OCI-LY1 (cell line): ENCODE measurements around the gene NR4A1.

Experiments used
- H2AFZ ChIP-seq: fragments of 200-600 bp; sonication (generic), shearing (Covaris generic); 2 replicates; pipeline ENCODE4 v1.6.0; 2014; ENCODE audit warnings: antibody characterized with exemption, mild to moderate bottlenecking, low read length
- H3F3A ChIP-seq: fragments of 200-600 bp; sonication (generic), shearing (Covaris generic); 2 replicates; pipeline ENCODE4 v1.6.0; 2014; ENCODE audit warnings: mild to moderate bottlenecking, antibody characterized with exemption, low read length, moderate library complexity; ENCODE audit not compliant: insufficient read depth
- H3K27ac ChIP-seq: fragments of 200-600 bp; sonication (generic); 2 replicates; pipeline ENCODE4 v1.5.1; 2014; ENCODE audit warnings: low read length, mixed run types, mild to moderate bottlenecking, low read depth; ENCODE audit not compliant: poor library complexity, severe bottlenecking
- H3K27me3 ChIP-seq: fragments of 200-600 bp; sonication (generic); 2 replicates; pipeline ENCODE4 v1.6.0; 2014; ENCODE audit warnings: antibody characterized with exemption, mild to moderate bottlenecking, low read length, moderate library complexity; ENCODE audit not compliant: insufficient read depth
- H3K36me3 ChIP-seq: fragments of 200-600 bp; sonication (generic); 2 replicates; pipeline ENCODE4 v1.6.1; 2014; ENCODE audit warnings: mild to moderate bottlenecking, antibody characterized with exemption, low read length, moderate library complexity, mixed read lengths; ENCODE audit not compliant: insufficient read depth
- H3K4me1 ChIP-seq: fragments of 200-600 bp; sonication (generic); 2 replicates; pipeline ENCODE4 v1.5.1; 2014; ENCODE audit warnings: mild to moderate bottlenecking, low read length, moderate library complexity; ENCODE audit not compliant: insufficient read depth, severe bottlenecking
- H3K4me2 ChIP-seq: fragments of 200-600 bp; sonication (generic), shearing (Covaris generic); 2 replicates; pipeline ENCODE4 v1.6.1; 2014; ENCODE audit warnings: low read length
- H3K4me3 ChIP-seq: fragments of 200-600 bp; sonication (generic); 2 replicates; pipeline ENCODE4 v1.5.1; 2014; ENCODE audit warnings: low read length, low read depth, mild to moderate bottlenecking, mixed read lengths; ENCODE audit not compliant: poor library complexity, severe bottlenecking
- H3K79me2 ChIP-seq: fragments of 200-600 bp; shearing (Covaris generic); 2 replicates; pipeline ENCODE4 v1.6.1; 2016; ENCODE audit warnings: mixed run types, low read length, mixed read lengths; ENCODE audit not compliant: insufficient read depth
- H3K9ac ChIP-seq: fragments of 200-600 bp; sonication (generic), shearing (Covaris generic); 2 replicates; pipeline ENCODE4 v1.6.1; 2014; ENCODE audit warnings: mild to moderate bottlenecking, low read length, mixed read lengths
- H3K9me2 ChIP-seq: fragments of 200-600 bp; sonication (generic), shearing (Covaris generic); 2 replicates; pipeline ENCODE4 v1.6.1; 2014; ENCODE audit warnings: low read depth, mild to moderate bottlenecking, low read length, mixed read lengths
- H3K9me3 ChIP-seq: fragments of 200-600 bp; shearing (Covaris generic); 2 replicates; pipeline ENCODE4 v1.6.1; 2014; ENCODE audit warnings: low read length, mixed read lengths
- H4K20me1 ChIP-seq: fragments of 200-600 bp; sonication (generic), shearing (Covaris generic); 2 replicates; pipeline ENCODE4 v1.6.0; 2016; ENCODE audit warnings: mild to moderate bottlenecking, low read length; ENCODE audit not compliant: insufficient read depth
- EZH2 ChIP-seq: fragments of 200-600 bp; sonication (generic), shearing (Covaris generic); IDR thresholded peaks from 2 replicates; pipeline ENCODE4 v1.8.0; 2017; ENCODE audit warnings: borderline replicate concordance, mixed run types, mild to moderate bottlenecking, antibody characterized with exemption, low read length, moderate library complexity, mixed read lengths
- TF ChIP-seq, protein P1 (sequence below): fragments of 200-600 bp; sonication (generic), shearing (Covaris generic); IDR thresholded peaks from 2 replicates; pipeline ENCODE4 v1.5.1; 2017; ENCODE audit warnings: mild to moderate bottlenecking, antibody characterized with exemption, low read length, moderate library complexity, mixed read lengths

The NR4A1 gene

DNA sequence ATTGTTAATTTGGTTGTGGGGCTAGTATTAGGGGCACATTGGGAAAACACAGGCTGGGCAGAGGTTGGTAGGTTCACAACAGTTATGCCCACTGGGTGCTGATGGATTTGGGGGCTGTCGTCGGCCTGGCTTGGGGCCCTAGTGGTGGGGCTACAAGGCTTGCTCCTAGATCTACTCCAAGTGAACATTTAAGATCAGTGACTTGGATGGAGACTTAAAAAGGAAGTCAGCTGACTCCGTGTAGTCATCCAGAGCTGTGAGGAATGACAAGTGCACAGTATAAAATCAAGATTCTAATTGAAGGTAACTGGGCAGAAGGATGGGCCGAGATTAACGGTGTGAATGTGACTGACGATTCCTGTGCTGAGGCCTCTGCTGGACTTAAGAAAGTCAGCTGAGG, 12.8 kb upstream of the NR4A1 start:
- TF ChIP-seq, protein P1, sequence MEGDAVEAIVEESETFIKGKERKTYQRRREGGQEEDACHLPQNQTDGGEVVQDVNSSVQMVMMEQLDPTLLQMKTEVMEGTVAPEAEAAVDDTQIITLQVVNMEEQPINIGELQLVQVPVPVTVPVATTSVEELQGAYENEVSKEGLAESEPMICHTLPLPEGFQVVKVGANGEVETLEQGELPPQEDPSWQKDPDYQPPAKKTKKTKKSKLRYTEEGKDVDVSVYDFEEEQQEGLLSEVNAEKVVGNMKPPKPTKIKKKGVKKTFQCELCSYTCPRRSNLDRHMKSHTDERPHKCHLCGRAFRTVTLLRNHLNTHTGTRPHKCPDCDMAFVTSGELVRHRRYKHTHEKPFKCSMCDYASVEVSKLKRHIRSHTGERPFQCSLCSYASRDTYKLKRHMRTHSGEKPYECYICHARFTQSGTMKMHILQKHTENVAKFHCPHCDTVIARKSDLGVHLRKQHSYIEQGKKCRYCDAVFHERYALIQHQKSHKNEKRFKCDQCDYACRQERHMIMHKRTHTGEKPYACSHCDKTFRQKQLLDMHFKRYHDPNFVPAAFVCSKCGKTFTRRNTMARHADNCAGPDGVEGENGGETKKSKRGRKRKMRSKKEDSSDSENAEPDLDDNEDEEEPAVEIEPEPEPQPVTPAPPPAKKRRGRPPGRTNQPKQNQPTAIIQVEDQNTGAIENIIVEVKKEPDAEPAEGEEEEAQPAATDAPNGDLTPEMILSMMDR = no peak
- no peak for TF ChIP-seq EZH2
- Histone ChIP-seq H3K9me3 (no peaks in the 10 kb centered on the region), H3F3A (no peaks in the 10 kb centered on the region), H2AFZ (no peak overlapping the region), H3K4me3 (no peak overlapping the region), H3K4me2 (no peak overlapping the region), H3K27ac (no peak overlapping the region), H3K9me2 (no peaks in the 10 kb centered on the region), H3K9ac (no peak overlapping the region), H3K79me2 (no peaks in the 10 kb centered on the region), H3K36me3 (no peaks in the 10 kb centered on the region), H3K4me1 (peaks cover 20% of the 10 kb centered on the region), H3K27me3 (peaks cover 6% of the 10 kb centered on the region; the same call in 1 of the 2 replicates), H4K20me1 (no peaks in the 10 kb centered on the region)

GRCh38 chr12:52041035-52041434, 10.2 kb upstream of the NR4A1 start:
- H3K4me3 ChIP-seq = no peak overlapping the region
- no peak overlapping the region for H3K4me2 ChIP-seq

GRCh38 chr12:52041695-52042123, 9.5 kb upstream of the NR4A1 start:
- H3K4me3 ChIP-seq = no peak overlapping the region
- no peaks in the 10 kb centered on the region for H3K36me3 ChIP-seq
- H2AFZ ChIP-seq = no peak overlapping the region
- H3K27me3 ChIP-seq = no peaks in the 10 kb centered on the region; the same call in 1 of the 2 replicates
- peaks cover 16% of the 10 kb centered on the region for H3K4me1 ChIP-seq
- H3K9me2 ChIP-seq = no peaks in the 10 kb centered on the region
- H3K9me3 ChIP-seq = no peaks in the 10 kb centered on the region
- H4K20me1 ChIP-seq = no peaks in the 10 kb centered on the region
- TF ChIP-seq, protein P1 = peak; percentile 39; the same call in 1 of the 2 replicates
- no peak for TF ChIP-seq EZH2
- no peaks in the 10 kb centered on the region for H3K79me2 ChIP-seq
- no peak overlapping the region; the same call in 1 of the 2 replicates for H3K9ac ChIP-seq
- peak overlapping the region; percentile 7; the same call in 1 of the 2 replicates for H3K4me2 ChIP-seq
- no peak overlapping the region for H3K27ac ChIP-seq
- no peaks in the 10 kb centered on the region for H3F3A ChIP-seq

More at GRCh38 chr12:52041035-52041434, 10.2 kb upstream of the NR4A1 start:
- H3K36me3 ChIP-seq = no peaks in the 10 kb centered on the region
- no peaks in the 10 kb centered on the region for H3F3A ChIP-seq
- peaks cover 16% of the 10 kb centered on the region for H3K4me1 ChIP-seq
- no peaks in the 10 kb centered on the region for H3K9me3 ChIP-seq
- H3K9ac ChIP-seq = no peak overlapping the region
- H2AFZ ChIP-seq = no peak overlapping the region
- H4K20me1 ChIP-seq = no peaks in the 10 kb centered on the region
- no peaks in the 10 kb centered on the region for H3K9me2 ChIP-seq
- H3K27ac ChIP-seq = no peak overlapping the region
- H3K27me3 ChIP-seq = peaks cover 2% of the 10 kb centered on the region; the same call in 1 of the 2 replicates
- TF ChIP-seq, protein P1 = no peak
- TF ChIP-seq EZH2 = no peak
- H3K79me2 ChIP-seq = no peaks in the 10 kb centered on the region
